A549 (cell line): Measurements from ENCODE around the gene CNTFR.

Source experiments
- CTCF ChIP-seq: fragments of >200 bp; sonication (Bioruptor Twin); formaldehyde crosslinking; IDR thresholded peaks from 3 replicates; pipeline ENCODE4 v1.5.1; 2016
- REST ChIP-seq: fragments of 200-600 bp; sonication (generic); IDR thresholded peaks from 2 replicates; pipeline ENCODE4 v1.6.1; 2016; ENCODE audit warnings: antibody characterized with exemption, mild to moderate bottlenecking, moderate library complexity
- TF ChIP-seq, protein P1 (sequence below): IDR thresholded peaks from 2 replicates; pipeline ENCODE4 v1.6.1; 2012

DNA sequence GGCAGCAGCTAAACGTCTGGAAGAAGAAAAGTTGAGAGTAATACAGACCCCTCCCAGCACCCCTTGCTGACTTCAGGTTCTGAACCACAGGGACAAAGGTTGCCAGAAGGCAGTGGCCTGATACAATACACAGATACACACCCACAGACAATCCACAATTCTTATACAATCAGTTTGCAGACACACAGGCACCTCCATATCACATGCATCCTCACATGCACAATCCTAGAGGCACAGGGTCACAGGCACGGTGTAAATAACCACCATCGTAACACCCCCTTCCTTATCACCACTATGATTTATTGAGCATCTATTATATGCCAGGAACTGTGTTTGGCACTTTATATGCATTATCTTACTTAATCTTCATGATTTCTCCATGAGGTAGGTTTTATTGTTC is 8.2 kb downstream of the CNTFR start:
- no peak for TF ChIP-seq CTCF
- TF ChIP-seq, protein P1, sequence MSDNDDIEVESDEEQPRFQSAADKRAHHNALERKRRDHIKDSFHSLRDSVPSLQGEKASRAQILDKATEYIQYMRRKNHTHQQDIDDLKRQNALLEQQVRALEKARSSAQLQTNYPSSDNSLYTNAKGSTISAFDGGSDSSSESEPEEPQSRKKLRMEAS, result no peak
- no peak for TF ChIP-seq REST
